KMS-11 (cell line): ENCODE results near the gene REM1.

Source experiments
- H2AFZ ChIP-seq: fragments of 200-600 bp; sonication (generic); 2 replicates; pipeline ENCODE4 v1.6.1; 2016; ENCODE audit warnings: antibody characterized with exemption, mixed run types, low read depth
- H3K27ac ChIP-seq: fragments of 200-600 bp; sonication (generic); 2 replicates; pipeline ENCODE4 v1.6.1; 2016; ENCODE audit warnings: mild to moderate bottlenecking, mixed run types
- H3K27me3 ChIP-seq: fragments of 200-600 bp; sonication (generic); 2 replicates; pipeline ENCODE4 v1.6.1; 2017; ENCODE audit warnings: mild to moderate bottlenecking, low read depth, mixed run types, moderate library complexity; ENCODE audit not compliant: insufficient read depth
- H3K36me3 ChIP-seq: fragments of 200-600 bp; sonication (generic); 2 replicates; pipeline ENCODE4 v1.6.1; 2017; ENCODE audit warnings: mild to moderate bottlenecking, mixed run types; ENCODE audit not compliant: insufficient read depth
- H3K4me1 ChIP-seq: fragments of 200-600 bp; sonication (generic); 2 replicates; pipeline ENCODE4 v1.6.1; 2016; ENCODE audit warnings: mild to moderate bottlenecking, low read depth, mixed run types; ENCODE audit not compliant: poor library complexity, severe bottlenecking
- H3K4me2 ChIP-seq: fragments of 200-600 bp; sonication (generic); 2 replicates; pipeline ENCODE4 v1.7.0; 2016; ENCODE audit warnings: mild to moderate bottlenecking, mixed run types
- H3K4me3 ChIP-seq: fragments of 200-600 bp; sonication (generic); IDR thresholded peaks from 2 replicates; pipeline ENCODE4 v1.6.1; 2017; ENCODE audit warnings: low read depth, low read length, mixed read lengths; ENCODE audit not compliant: insufficient read depth
- H3K79me2 ChIP-seq: fragments of 200-600 bp; sonication (generic); 2 replicates; pipeline ENCODE4 v1.6.1; 2016; ENCODE audit warnings: low read depth, mixed run types; ENCODE audit not compliant: insufficient read depth
- H3K9ac ChIP-seq: fragments of 200-600 bp; sonication (generic); 2 replicates; pipeline ENCODE4 v1.6.1; 2016; ENCODE audit warnings: mild to moderate bottlenecking, mixed run types
- H4K20me1 ChIP-seq: fragments of 200-600 bp; sonication (generic); 2 replicates; pipeline ENCODE4 v1.6.1; 2016; ENCODE audit warnings: mild to moderate bottlenecking, mixed run types; ENCODE audit not compliant: insufficient read depth
- TF ChIP-seq, protein P1 (sequence below): fragments of 200-600 bp; sonication (generic); conservative IDR thresholded peaks from 2 replicates; pipeline ENCODE4 v1.6.1; 2017; ENCODE audit warnings: low read depth, mild to moderate bottlenecking, antibody characterized with exemption, low read length, moderate library complexity, mixed read lengths

Gene REM1

DNA sequence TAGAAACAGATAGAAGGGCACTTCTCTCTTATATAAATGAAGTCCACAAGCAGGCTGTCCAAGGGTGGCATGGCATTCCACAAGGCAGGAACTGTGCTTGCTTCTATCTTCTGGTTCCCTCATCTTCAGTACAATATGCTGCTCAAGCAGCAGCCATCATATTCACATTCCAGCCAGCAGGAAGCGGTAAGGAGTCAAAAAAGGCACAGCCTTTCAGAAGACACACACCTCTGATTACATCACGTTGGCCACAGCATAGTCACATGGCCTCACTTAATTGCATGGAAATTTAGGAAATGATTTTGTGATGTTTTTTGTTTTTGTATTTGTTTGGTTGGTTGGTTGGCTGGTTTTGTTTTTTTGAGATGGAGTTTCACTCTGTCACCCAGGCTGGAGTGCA, 19.0 kb downstream of the REM1 start:
- Histone ChIP-seq H3K27ac (no peak overlapping the region), H3K79me2 (no peaks in the 10 kb centered on the region), H2AFZ (no peak overlapping the region), H3K36me3 (no peaks in the 10 kb centered on the region), H3K9ac (no peak overlapping the region), H3K27me3 (no peaks in the 10 kb centered on the region), H3K4me2 (no peak overlapping the region), H3K4me3 (no peak overlapping the region), H4K20me1 (no peaks in the 10 kb centered on the region), H3K4me1 (no peaks in the 10 kb centered on the region)
- TF ChIP-seq, protein P1, sequence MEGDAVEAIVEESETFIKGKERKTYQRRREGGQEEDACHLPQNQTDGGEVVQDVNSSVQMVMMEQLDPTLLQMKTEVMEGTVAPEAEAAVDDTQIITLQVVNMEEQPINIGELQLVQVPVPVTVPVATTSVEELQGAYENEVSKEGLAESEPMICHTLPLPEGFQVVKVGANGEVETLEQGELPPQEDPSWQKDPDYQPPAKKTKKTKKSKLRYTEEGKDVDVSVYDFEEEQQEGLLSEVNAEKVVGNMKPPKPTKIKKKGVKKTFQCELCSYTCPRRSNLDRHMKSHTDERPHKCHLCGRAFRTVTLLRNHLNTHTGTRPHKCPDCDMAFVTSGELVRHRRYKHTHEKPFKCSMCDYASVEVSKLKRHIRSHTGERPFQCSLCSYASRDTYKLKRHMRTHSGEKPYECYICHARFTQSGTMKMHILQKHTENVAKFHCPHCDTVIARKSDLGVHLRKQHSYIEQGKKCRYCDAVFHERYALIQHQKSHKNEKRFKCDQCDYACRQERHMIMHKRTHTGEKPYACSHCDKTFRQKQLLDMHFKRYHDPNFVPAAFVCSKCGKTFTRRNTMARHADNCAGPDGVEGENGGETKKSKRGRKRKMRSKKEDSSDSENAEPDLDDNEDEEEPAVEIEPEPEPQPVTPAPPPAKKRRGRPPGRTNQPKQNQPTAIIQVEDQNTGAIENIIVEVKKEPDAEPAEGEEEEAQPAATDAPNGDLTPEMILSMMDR: peak; percentile 26; the same call in 1 of the 2 replicates

DNA sequence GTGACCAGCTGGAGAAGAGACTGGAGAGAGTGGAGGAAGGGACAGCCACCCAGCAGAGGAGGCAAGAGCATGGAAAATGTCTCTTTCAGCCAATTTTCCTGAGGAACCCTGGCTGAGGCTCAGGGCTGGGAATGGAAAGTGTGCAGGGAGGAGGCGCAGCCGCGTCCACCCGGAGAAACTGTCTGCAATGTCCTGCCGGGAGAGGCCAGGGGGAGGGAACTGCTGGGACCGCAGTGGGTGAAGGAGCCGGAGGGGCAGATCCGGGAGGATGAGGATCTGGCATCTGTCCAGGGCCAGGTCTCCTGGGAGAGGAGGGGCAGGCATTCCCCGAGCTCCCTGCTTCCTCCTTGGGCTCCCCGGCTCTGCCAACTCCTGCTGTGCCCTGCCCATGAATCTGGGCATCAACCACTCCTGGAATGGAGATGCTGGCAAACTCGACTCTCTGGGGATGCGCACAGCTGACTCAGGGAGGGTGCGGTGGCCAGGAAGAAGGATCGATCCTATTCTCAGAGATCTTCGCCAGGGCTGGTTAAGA, 21.7 kb downstream of the REM1 start:
- H3K4me2 ChIP-seq: no peak overlapping the region
- H3K36me3 ChIP-seq: no peaks in the 10 kb centered on the region
- no peaks in the 10 kb centered on the region for H4K20me1 ChIP-seq
- H2AFZ ChIP-seq: no peak overlapping the region
- no peak overlapping the region for H3K4me3 ChIP-seq
- TF ChIP-seq, protein P1: no peak
- no peaks in the 10 kb centered on the region for H3K27me3 ChIP-seq
- H3K9ac ChIP-seq: no peak overlapping the region
- no peak overlapping the region for H3K27ac ChIP-seq
- no peaks in the 10 kb centered on the region for H3K79me2 ChIP-seq
- no peaks in the 10 kb centered on the region for H3K4me1 ChIP-seq

DNA sequence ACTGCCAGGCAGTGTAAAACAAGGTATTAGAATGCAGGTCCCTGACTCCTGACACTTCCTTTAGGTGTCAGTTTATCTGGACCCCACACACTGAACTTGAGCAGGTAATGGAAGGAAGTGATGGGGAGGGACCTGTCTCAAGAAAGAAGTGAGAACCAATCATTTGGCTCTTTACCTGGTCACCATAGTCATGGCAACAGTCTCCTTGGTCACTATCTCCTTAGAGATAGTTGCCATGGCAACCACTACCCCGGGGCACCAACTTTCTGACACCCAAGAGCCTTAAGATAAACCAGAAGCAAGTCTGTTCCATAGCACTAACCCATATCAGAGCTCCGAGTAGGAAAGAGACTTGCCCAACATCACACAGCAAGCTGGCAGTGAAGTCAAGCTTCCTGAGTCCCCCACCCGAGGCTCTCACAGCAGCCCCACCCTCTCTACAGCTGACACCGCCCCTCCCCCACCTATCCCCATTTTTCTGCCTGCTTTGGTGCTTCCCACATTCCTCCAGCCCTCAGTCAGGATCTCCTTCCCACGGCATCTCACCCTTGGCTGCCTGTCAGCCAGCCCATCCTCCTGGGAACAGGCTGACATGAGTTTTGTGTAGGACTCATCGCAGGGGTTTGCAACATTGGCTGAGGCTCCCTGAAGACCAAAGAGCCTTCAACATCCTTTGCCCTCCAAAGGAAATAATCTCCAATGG, 22.9 kb downstream of the REM1 start:
- H3K27ac ChIP-seq: no peak overlapping the region
- no peak overlapping the region for H2AFZ ChIP-seq
- no peak overlapping the region for H3K4me2 ChIP-seq

DNA sequence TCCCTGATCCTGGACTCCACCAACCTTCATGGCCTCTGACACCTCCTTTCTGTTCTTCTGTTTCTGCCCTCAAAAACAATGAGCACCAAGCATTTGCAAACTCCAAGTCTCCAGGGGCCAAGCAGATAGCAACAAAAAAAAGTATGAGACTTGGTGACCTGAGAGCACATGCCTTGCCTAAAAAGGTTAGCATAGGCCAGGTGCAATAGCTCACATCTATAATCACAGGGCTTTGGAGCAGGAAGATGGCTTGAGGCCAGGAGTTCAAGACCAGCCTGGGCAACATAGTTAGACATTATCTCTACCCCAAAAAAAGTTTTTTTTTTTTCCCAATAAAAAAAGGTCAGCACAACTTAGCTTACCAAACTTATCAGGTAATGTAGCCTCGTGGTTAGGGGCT, 25.4 kb downstream of the REM1 start:
- H3K4me3 ChIP-seq: no peak overlapping the region
- no peaks in the 10 kb centered on the region for H3K79me2 ChIP-seq
- H3K27ac ChIP-seq: no peak overlapping the region
- TF ChIP-seq, protein P1: no peak
- H3K9ac ChIP-seq: no peak overlapping the region
- H2AFZ ChIP-seq: no peak overlapping the region
- no peaks in the 10 kb centered on the region for H3K27me3 ChIP-seq
- no peaks in the 10 kb centered on the region for H3K36me3 ChIP-seq
- H3K4me2 ChIP-seq: no peak overlapping the region
- H3K4me1 ChIP-seq: no peaks in the 10 kb centered on the region
- H4K20me1 ChIP-seq: no peaks in the 10 kb centered on the region

More for the DNA sequence above, 22.9 kb downstream of the REM1 start:
- Histone ChIP-seq H3K79me2 (no peaks in the 10 kb centered on the region), H3K36me3 (no peaks in the 10 kb centered on the region), H3K4me3 (no peak overlapping the region), H3K9ac (no peak overlapping the region), H4K20me1 (no peaks in the 10 kb centered on the region), H3K27me3 (no peaks in the 10 kb centered on the region), H3K4me1 (no peaks in the 10 kb centered on the region)
- TF ChIP-seq, protein P1: no peak
